WTC11 (cell line): ENCODE data around the gene LRRN4. TPM values are rescaled to one million over a fixed set of nuclear protein-coding genes. Genes with fewer than 3 reads are reported as not detected.

ENCODE experiments used
- ATAC-seq: fragments of 200-7000 bp; cut with Tn5 transposase; 2 replicates; pipeline ENCODE4 v1.10.0; 2021; ENCODE audit warnings: mild to moderate bottlenecking, moderate library complexity
- CTCF ChIA-PET: fragments of 300-600 bp; sonication (Branson Sonifier 250); formaldehyde crosslinking; loops from one replicate; lab custom pipeline; 2021; ENCODE audit warnings: antibody characterized with exemption; lab: Charles Lee
- POLR2A ChIA-PET: fragments of 350-600 bp; sonication (Branson Sonifier 250); formaldehyde crosslinking; loops from one replicate; lab custom pipeline; 2021; ENCODE audit warnings: antibody characterized with exemption; lab: Charles Lee
- DNase-seq: peaks from one replicate; pipeline ENCODE4 v3.0.0; 2021; ENCODE audit warnings: low spot score
- H3K27ac Mint-ChIP-seq: 2 replicates; pipeline ENCODE4 v1.8.0; 2021; ENCODE audit warnings: mixed read lengths
- H3K27me3 Mint-ChIP-seq: 2 replicates; pipeline ENCODE4 v1.8.0; 2021; ENCODE audit warnings: low read depth, mild to moderate bottlenecking, moderate library complexity, mixed read lengths
- H3K36me3 Mint-ChIP-seq: 2 replicates; pipeline ENCODE4 v1.8.0; 2021; ENCODE audit warnings: mixed read lengths
- H3K4me1 Mint-ChIP-seq: 2 replicates; pipeline ENCODE4 v1.8.0; 2022; ENCODE audit warnings: mixed read lengths
- H3K4me3 Mint-ChIP-seq: 2 replicates; pipeline ENCODE4 v1.8.0; 2021; ENCODE audit warnings: mild to moderate bottlenecking, moderate library complexity, mixed read lengths
- H3K9me3 Mint-ChIP-seq: 2 replicates; pipeline ENCODE4 v1.8.0; 2021; ENCODE audit warnings: mixed read lengths
- CDX4 ChIP-seq: fragments of 250-450 bp; sonication (Bioruptor Pico); IDR thresholded peaks from 2 replicates; pipeline ENCODE4 v1.9.0; 2021; ENCODE audit warnings: moderate library complexity, mild to moderate bottlenecking, inconsistent platforms, borderline replicate concordance
- CREB1 ChIP-seq: sonication (generic); formaldehyde crosslinking; IDR thresholded peaks from 2 replicates; pipeline ENCODE4 v1.8.0; 2023; ENCODE audit warnings: mild to moderate bottlenecking, missing genetic modification reagents
- CTCF ChIP-seq: fragments of 200-600 bp; IDR thresholded peaks from 2 replicates; pipeline ENCODE4 v1.8.0; 2022; ENCODE audit warnings: antibody characterized with exemption
- ESRRA ChIP-seq: sonication (generic); formaldehyde crosslinking; IDR thresholded peaks from 2 replicates; pipeline ENCODE4 v1.8.1; 2022; ENCODE audit warnings: mild to moderate bottlenecking, missing genetic modification reagents, borderline replicate concordance
- FOXP4 ChIP-seq: sonication (generic); formaldehyde crosslinking; IDR thresholded peaks from 2 replicates; pipeline ENCODE4 v1.8.0; 2022; ENCODE audit warnings: mild to moderate bottlenecking, missing genetic modification reagents
- GTF2I ChIP-seq: fragments of 250-450 bp; sonication (Bioruptor Pico); conservative IDR thresholded peaks from 2 replicates; pipeline ENCODE4 v1.4.0; 2021; ENCODE audit warnings: mild to moderate bottlenecking
- IRF2 ChIP-seq: sonication (generic); formaldehyde crosslinking; IDR thresholded peaks from 2 replicates; pipeline ENCODE4 v1.8.0; 2022; ENCODE audit warnings: low read depth, missing genetic modification reagents, borderline replicate concordance
- MAX ChIP-seq: sonication (generic); formaldehyde crosslinking; IDR thresholded peaks from 2 replicates; pipeline ENCODE4 v1.8.0; 2022; ENCODE audit warnings: mild to moderate bottlenecking, missing genetic modification reagents
- NFYB ChIP-seq: sonication (generic); formaldehyde crosslinking; conservative IDR thresholded peaks from 2 replicates; pipeline ENCODE4 v1.8.0; 2022; ENCODE audit warnings: low read depth, missing genetic modification reagents
- RORB ChIP-seq: fragments of 250-450 bp; sonication (Bioruptor Pico); IDR thresholded peaks from 2 replicates; pipeline ENCODE4 v1.9.0; 2021; ENCODE audit warnings: mild to moderate bottlenecking
- SOX15 ChIP-seq: fragments of 250-450 bp; sonication (Bioruptor Pico); IDR thresholded peaks from 2 replicates; pipeline ENCODE4 v1.9.0; 2021; ENCODE audit warnings: mild to moderate bottlenecking
- STAT6 ChIP-seq: sonication (generic); formaldehyde crosslinking; conservative IDR thresholded peaks from 2 replicates; pipeline ENCODE4 v1.8.1; 2023; ENCODE audit warnings: mild to moderate bottlenecking, low read depth, missing genetic modification reagents, moderate library complexity
- TP53 ChIP-seq: sonication (generic); formaldehyde crosslinking; IDR thresholded peaks from 2 replicates; pipeline ENCODE4 v1.8.1; 2023; ENCODE audit warnings: mild to moderate bottlenecking, missing genetic modification reagents
- USF2 ChIP-seq: sonication (generic); formaldehyde crosslinking; IDR thresholded peaks from 2 replicates; pipeline ENCODE4 v1.8.1; 2023; ENCODE audit warnings: mild to moderate bottlenecking, missing genetic modification reagents, moderate library complexity
- ZBTB43 ChIP-seq: sonication (generic); formaldehyde crosslinking; IDR thresholded peaks from 2 replicates; pipeline ENCODE4 v1.8.1; 2023; ENCODE audit warnings: mild to moderate bottlenecking, missing genetic modification reagents
- ZNF219 ChIP-seq: sonication (generic); formaldehyde crosslinking; IDR thresholded peaks from 2 replicates; pipeline ENCODE4 v1.8.0; 2023; ENCODE audit warnings: missing genetic modification reagents, mild to moderate bottlenecking, borderline replicate concordance
- ZNF263 ChIP-seq: sonication (generic); formaldehyde crosslinking; IDR thresholded peaks from 2 replicates; pipeline ENCODE4 v1.8.1; 2022; ENCODE audit warnings: low read depth, mild to moderate bottlenecking, moderate library complexity, missing genetic modification reagents
- ZNF423 ChIP-seq: fragments of 250-450 bp; sonication (Bioruptor Pico); IDR thresholded peaks from 2 replicates; pipeline ENCODE4 v2.1.2; 2022; ENCODE audit warnings: mild to moderate bottlenecking, moderate library complexity
- ZNF532 ChIP-seq: fragments of 250-450 bp; sonication (Bioruptor Pico); IDR thresholded peaks from 2 replicates; pipeline ENCODE4 v1.9.0; 2021; ENCODE audit warnings: mild to moderate bottlenecking, borderline replicate concordance
- total RNA-seq: library from RNA; stranded (reverse); gene quantifications from 3 replicates; pipeline ENCODE4 v1.2.3, GENCODE V29; 2021

LRRN4 gene
- total RNA-seq, 1 experiment from 2014 or later, result 0.48 TPM

GRCh38 chr20:6053064-6053775 is 640 bp downstream of the LRRN4 start (continued):
- no peak for TF ChIP-seq TP53
- TF ChIP-seq ZBTB43 (CRISPR knock-in tag), result no peak
- no peak for TF ChIP-seq SOX15 (CRISPR knock-in tag)
- TF ChIP-seq CDX4 (CRISPR knock-in tag), result no peak
- no peak for TF ChIP-seq ZNF423 (CRISPR knock-in tag)

- Mint-ChIP-seq H3K4me3 (peak overlapping the region; percentile 66), H3K27me3 (peaks cover 68% of the 10 kb centered on the region), H3K9me3 (no peaks in the 10 kb centered on the region), H3K36me3 (no peaks in the 10 kb centered on the region), H3K27ac (no peak overlapping the region), H3K4me1 (peaks cover 23% of the 10 kb centered on the region)
- ATAC-seq (no peak), DNase-seq (no peak)
- no peak for TF ChIP-seq NFYB (CRISPR knock-in tag)
- TF ChIP-seq ZNF263 (CRISPR knock-in tag), result no peak
- TF ChIP-seq IRF2 (CRISPR knock-in tag), result no peak
- no peak for TF ChIP-seq ZNF219 (CRISPR knock-in tag)
- no peak for TF ChIP-seq STAT6 (CRISPR knock-in tag)
- no peak for TF ChIP-seq SOX15 (CRISPR knock-in tag)
- no peak for TF ChIP-seq ESRRA (CRISPR knock-in tag)
- TF ChIP-seq CREB1 (CRISPR knock-in tag), result no peak
- no peak for TF ChIP-seq GTF2I (CRISPR knock-in tag)
- ChIA-PET POLR2A (no interaction called here), CTCF (no interaction called here)
Observed at GRCh38 chr20:6051505-6051904, 2.4 kb downstream of the LRRN4 start.

GRCh38 chr20:6048391-6048790 is 5.5 kb downstream of the LRRN4 start:
- Mint-ChIP-seq H3K27me3 (peaks cover 57% of the 10 kb centered on the region), H3K36me3 (no peaks in the 10 kb centered on the region), H3K4me1 (peaks cover 8% of the 10 kb centered on the region), H3K9me3 (no peaks in the 10 kb centered on the region), H3K27ac (no peak overlapping the region), H3K4me3 (no peak overlapping the region)
- DNase-seq (no peak), ATAC-seq (no peak)
- ChIA-PET POLR2A (no interaction called here), CTCF (no interaction called here)
- TF ChIP-seq FOXP4 (CRISPR knock-in tag) (no peak), RORB (no peak), ZNF532 (CRISPR knock-in tag) (no peak), CTCF (no peak), MAX (no peak), ESRRA (CRISPR knock-in tag) (no peak), USF2 (CRISPR knock-in tag) (no peak)
